HG02870 (cell line): ENCODE data around the gene EFHD2.
"Not testable (repeated sequence)": the region's sequence is repeated elsewhere in the genome, so short reads cannot be mapped to it uniquely, and the experiment has no call there.

Experiments used
- ATAC-seq: cut with Tn5 transposase; IDR thresholded peaks from one replicate; pipeline ENCODE4 v1.9.1; 2021; ENCODE audit warnings: mild to moderate bottlenecking, moderate library complexity; ENCODE audit not compliant: unreplicated experiment

Gene EFHD2

DNA sequence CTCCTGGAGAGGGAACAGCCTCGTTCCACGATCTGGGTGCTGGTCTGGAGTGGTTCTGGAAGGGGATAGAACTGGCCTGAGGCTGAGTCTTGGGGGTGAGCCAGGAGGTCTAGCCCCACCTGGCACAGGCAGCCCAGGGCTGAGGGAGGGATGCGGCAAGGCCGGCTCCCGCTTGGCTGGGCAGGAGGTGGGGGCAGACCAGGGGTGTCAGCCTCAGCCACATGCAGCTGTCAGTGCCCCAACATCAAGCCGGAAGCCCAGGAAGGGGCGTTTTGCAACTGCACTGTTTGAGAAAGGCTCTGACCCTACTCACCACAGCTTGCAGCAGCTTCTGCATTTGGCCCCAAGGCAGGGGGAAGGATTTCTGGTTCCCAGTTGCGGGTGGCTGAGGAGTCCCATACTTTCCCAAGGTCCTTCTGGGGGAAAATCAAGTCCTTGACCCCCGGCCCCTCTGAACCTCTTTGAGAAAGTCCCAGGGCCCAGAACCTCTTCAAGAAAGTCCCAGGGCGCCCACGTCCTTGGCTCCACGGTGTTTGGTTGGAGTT lies 2.0 kb downstream of the EFHD2 start:
- ATAC-seq = peak; percentile 36

- ATAC-seq = no peak
These were observed 2.6 kb downstream of the EFHD2 start for GRCh38 chr1:15412175-15412800.

DNA sequence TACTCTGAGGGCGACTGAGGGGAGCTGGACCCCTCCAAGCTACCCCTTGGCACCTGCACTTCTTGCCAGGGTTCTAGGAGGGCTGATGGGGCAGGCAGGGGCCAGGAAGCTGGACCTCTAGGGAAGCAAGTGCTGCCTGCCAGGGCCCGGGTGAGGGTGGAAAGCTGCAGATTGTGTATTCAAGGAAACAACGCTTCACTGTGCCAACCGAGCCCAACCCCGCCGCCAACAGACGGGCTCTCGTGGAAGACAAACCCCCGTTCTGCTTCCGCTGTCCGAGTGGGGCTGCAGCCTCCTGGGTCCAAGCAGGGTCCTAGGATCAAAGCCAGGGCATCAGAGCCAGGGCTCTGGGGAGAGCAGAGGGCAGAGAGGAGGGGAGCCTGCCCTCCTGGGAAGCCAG lies 3.2 kb downstream of the EFHD2 start:
- no peak for ATAC-seq

GRCh38 chr1:15413563-15414444 lies 4.1 kb downstream of the EFHD2 start:
- no peak for ATAC-seq

DNA sequence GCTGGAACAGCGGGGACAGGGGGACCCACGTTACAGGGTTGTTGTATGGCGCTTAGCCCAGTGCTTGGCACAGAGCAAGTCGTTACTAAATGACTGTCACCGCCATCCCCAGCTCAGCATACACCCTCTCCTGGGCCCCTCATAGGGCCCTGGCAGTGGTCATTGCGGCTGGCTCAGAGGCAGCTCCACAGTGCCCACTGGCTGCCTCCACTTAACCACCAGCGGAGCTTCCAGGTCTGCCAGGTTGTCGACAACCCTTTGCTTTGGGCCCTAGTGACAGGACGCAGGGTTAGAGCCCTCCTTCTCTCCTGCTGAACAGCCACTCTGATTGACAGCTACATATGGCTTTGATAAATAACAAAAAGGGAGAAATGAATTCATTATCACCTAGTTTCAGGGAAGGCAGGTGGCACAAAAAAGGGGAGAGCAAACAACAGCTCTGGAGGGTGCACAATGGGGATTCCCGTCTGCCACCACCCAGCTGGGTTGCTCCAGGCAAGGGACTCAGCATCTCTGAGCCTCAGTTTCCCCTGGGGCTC lies 4.8 kb downstream of the EFHD2 start:
- ATAC-seq = no peak

DNA sequence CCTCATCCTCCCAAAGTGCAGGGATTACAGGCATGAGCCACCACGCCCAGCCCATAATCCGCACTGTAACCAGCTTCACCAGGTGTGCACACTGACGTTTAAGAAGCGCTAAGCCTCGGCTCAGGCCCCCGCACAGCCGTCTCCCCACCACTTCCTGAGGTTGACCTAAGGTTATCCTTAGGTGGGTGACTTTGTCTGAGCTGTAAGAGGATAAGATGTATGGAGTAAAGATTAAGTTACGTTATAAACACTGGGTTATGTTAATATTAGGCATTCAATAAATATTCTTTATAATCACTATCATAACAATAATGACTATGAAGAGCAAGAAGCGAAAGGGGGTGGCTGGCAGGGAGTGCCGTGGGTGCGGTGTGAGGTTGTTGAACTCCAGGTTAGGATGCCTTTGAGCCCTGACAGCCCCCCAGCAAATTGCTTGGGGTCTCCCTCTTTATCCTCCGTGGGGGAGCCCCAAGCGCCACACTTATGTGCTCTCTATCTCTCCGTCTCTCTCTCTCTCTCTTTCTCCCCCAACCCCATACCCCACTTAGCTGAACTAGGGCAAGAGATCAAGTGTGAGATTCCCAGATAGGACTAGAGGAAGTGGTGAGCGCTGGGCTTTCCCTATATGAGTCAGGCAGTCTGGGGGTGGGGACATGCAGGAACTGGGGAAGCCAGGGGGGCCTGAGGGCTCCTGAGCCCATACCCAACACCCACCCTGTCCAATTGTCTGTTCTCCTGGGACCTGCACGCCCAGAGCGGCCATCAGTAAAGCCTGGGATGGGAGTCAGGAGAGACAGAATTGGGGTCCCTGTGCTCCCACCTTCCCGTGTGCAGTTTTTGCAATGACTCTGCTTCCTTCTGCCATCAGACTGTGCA lies 7.6 kb downstream of the EFHD2 start:
- ATAC-seq = no peak

- no peak for ATAC-seq
These were observed 9.3 kb downstream of the EFHD2 start for GRCh38 chr1:15418806-15419515.

GRCh38 chr1:15420853-15421465 lies 11.3 kb downstream of the EFHD2 start:
- ATAC-seq = no peak

- no peak for ATAC-seq
These were observed 13.2 kb downstream of the EFHD2 start for GRCh38 chr1:15422871-15423270.

DNA sequence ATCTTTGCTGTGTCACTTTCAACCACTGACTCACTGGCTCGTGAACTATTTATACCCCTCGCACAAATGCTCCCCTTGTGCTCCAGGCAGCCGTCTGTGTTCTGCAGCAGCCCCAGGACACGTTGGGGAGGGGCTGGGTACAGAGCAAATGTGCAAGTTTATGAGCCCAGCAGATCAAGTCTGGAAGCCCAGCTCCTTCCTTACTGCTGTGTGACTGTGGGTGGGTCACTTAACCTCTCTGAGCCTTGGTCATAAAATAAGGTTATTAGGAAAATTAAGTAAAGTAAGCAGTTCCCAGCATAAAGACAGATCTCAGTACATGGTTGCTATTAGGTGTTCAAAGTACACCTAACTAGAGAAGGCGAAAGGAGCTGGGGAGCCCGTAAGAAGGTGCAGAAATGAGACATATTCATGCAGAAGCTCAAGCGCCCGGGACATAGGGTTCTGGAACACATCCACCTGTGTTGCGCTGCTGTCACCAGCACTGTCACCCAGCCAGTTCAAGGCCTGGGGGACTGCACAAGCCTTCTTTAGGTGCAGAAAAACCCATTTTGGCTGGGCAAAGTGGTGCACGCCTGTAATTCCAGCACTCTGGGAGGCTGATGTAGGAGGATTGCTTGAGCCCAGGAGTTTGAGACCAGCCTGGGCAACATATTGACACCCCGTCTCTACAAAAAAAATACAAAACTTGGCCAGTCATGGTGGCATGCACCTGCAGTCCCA lies 13.8 kb downstream of the EFHD2 start:
- ATAC-seq = no peak

- no peak for ATAC-seq
These were observed 14.5 kb downstream of the EFHD2 start for GRCh38 chr1:15424146-15424667.

DNA sequence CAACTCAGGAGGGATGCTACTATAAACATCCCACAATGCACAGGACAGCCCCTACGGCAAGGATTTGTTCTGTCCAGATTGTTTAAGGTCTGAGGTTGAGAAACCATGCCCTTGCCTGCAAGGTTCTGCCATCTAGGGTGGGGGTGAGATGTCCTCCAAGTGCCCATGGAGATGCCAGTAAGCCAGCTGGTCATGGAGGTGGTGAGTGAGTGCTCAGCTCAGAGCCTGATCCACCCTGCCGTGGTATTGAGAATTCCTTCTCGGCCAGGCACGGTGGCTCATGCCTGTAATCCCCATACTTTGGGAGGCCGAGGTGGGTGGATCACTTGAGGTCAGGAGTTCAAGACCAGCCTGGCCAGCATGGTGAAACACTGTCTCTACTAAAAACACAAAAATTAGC lies 15.3 kb downstream of the EFHD2 start:
- no peak for ATAC-seq

GRCh38 chr1:15425521-15425920 lies 15.8 kb downstream of the EFHD2 start:
- ATAC-seq = no peak

- no peak for ATAC-seq
These were observed 16.3 kb downstream of the EFHD2 start for GRCh38 chr1:15425958-15426357.

DNA sequence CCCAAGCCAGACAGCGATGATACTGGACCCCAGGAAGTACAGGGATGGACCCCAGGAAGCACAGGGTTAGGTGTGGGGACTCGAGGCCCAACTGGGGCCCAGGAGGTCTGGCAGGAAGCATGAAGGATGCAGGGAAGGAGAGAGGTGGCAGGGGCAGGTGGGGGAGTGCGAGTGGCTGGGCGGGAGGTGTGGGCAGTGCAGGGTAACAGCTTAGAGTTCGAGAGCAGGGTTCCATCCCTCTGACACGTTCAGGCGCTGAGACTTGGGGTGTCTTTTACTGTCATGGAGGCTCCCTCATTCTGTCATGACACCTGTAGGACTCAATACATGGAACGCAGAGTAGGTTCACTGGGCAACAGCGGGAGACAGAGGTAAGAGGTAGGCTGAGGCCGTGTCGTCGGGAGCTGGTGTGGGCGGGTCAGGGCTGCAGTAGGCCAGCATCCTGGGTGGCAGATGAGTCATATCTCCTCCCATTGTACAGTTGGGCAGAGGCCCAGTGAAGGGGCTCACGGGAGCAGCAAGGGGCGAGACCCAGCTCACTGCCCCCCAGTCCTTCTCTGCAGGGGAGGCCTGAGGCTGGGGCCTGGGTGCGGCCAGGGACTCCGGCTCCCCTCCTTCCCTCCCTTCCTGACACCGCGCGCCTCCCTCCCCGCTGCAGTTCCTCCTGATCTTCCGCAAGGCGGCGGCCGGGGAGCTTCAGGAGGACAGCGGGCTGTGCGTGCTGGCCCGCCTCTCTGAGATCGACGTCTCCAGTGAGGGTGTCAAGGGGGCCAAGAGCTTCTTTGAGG lies 17.0 kb downstream of the EFHD2 start:
- no peak for ATAC-seq

GRCh38 chr1:15427280-15427666 lies 17.6 kb downstream of the EFHD2 start:
- no peak for ATAC-seq

- not testable (repeated sequence) for ATAC-seq
These were observed 18.6 kb downstream of the EFHD2 start for GRCh38 chr1:15428252-15428651.

DNA sequence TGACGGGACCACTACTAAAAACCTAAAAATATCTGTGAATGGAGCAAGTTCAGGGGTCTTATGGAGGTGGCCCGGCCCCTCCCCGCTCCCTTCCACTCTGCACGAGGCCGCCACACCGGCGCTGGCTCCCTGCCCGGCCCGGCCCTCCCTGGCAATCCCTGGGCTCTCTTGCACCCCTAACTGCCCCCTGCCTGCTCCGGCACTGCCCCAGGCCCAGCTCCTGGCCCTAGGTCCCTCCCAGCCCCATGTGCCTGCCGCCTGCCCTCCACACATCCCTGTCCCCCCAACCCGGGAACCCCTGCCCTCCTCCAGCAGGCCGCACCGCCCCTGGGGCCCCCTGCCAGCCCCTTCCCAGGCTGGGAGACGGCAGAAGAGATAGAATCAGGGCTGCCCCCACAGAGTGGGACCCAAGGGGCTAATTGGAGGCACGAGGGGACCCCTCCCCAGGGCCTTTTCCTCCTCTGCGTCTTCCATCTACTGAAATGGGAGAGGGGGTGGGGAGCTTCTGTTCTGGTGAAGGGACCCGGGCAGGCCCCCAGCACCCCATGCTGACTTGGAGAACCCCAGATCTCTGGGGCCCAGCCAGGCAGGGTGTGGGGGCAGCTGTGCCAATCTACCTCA lies 19.2 kb downstream of the EFHD2 start:
- no peak for ATAC-seq
